ENCODE measurements around the gene SLC49A3. TPM values are rescaled to one million over a fixed set of nuclear protein-coding genes. Genes with fewer than 3 reads are reported as not detected.

SLC49A3 gene
- total and polyA plus RNA-seq, 2 of the 8 experiments (the other 6 are each of a cell fraction or from before 2014, with no cell fraction given) = 5.0 to 8.8 TPM

DNA sequence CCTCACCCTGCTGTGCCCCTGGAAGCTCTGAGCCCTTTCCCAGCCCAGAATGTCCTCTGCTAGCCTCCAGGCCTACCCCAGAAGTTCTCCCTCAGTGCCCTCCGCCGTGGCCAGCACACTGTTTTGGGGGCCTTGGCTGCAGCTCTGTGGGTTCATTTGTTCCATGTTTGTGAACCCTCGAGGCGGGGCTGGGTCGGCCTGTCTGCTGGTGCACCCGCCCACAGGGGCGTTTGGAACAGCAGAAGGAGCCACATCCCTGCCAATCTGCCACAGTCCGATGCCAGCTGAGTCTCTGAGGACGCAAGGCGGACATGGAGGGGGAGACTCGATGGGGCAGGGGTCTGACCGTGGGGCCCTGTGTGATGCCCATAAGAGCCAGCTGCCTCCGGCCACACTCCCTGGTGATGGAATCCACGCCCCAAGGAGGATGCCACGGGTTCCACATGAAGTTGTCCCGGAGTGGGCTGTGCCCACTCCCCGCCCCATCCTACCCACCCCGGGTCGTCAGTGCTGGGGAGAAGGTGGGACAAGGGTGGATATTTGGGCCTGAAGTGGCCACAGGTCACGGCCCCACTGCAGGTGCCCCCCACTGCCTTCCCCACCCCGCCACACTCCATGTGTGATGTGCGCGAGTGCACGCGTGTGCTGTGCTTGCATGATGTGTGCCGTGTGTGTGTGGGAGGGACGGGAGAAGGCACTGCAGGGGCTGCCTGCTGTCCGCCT lies 22.0 kb downstream of the SLC49A3 start (continued):
- no peak for TF ChIP-seq EP300 (IDR thresholded peaks at IDR 0.05; ENCODE audit: borderline replicate concordance in 1 of 2, low read depth in 2 of 2, low read length in 2 of 2)

Measured in H1 (cell line).